Fibroblast of skin of abdomen (primary cell): ENCODE measurements around the gene SEMA4G.

Source experiments
- DNase-seq: peaks from one replicate; pipeline ENCODE4 v3.0.0-alpha.2; 2013

Gene SEMA4G

GRCh38 chr10:100988166-100988565, 18.9 kb downstream of the SEMA4G start:
- no peak for DNase-seq

- DNase-seq: no peak
These were observed 19.8 kb downstream of the SEMA4G start for GRCh38 chr10:100989088-100989487.

- DNase-seq: peak; percentile 47
These were observed 24.8 kb downstream of the SEMA4G start for GRCh38 chr10:100993986-100994708.

GRCh38 chr10:100995181-100995580, 25.9 kb downstream of the SEMA4G start:
- peak; percentile 52 for DNase-seq

- DNase-seq: no peak
These were observed 27.5 kb downstream of the SEMA4G start for GRCh38 chr10:100996678-100997359.

- peak; percentile 68 for DNase-seq
These were observed 28.3 kb downstream of the SEMA4G start for GRCh38 chr10:100997360-100998182.

GRCh38 chr10:100998183-100998990, 29.1 kb downstream of the SEMA4G start:
- peak; percentile 82 for DNase-seq

- DNase-seq: peak; percentile 74
These were observed 29.9 kb downstream of the SEMA4G start for GRCh38 chr10:100998991-100999741.

GRCh38 chr10:100999742-101000126, 30.4 kb downstream of the SEMA4G start, which contains the start of gene LZTS2:
LZTS2 (plus strand) TSS chr10:100999808; CDS start chr10:101002539, 2,731 bp downstream.
- DNase-seq: no peak

GRCh38 chr10:101000127-101000914, 31.0 kb downstream of the SEMA4G start:
- no peak for DNase-seq

GRCh38 chr10:101000915-101001658, 31.8 kb downstream of the SEMA4G start:
- peak; percentile 76 for DNase-seq

- no peak for DNase-seq
These were observed 32.3 kb downstream of the SEMA4G start for GRCh38 chr10:101001659-101002035.

- no peak for DNase-seq
These were observed 33.2 kb downstream of the SEMA4G start for GRCh38 chr10:101002456-101002855.

GRCh38 chr10:101003639-101004206, 34.4 kb downstream of the SEMA4G start:
- no peak for DNase-seq

- DNase-seq: no peak
These were observed 36.1 kb downstream of the SEMA4G start for GRCh38 chr10:101005361-101005760.

- no peak for DNase-seq
These were observed 36.7 kb downstream of the SEMA4G start for GRCh38 chr10:101005869-101006567.

GRCh38 chr10:101006593-101007098, 37.3 kb downstream of the SEMA4G start:
- DNase-seq: no peak

GRCh38 chr10:101007099-101007711, 37.9 kb downstream of the SEMA4G start:
- no peak for DNase-seq
